ENCODE data around the gene PROZ. TPM values are rescaled to one million over a fixed set of nuclear protein-coding genes. Genes with fewer than 3 reads are reported as not detected.

Gene PROZ
- total and polyA plus RNA-seq, 2 of the 13 experiments (the other 11 are each of a cell fraction or from before 2014, with no cell fraction given): 5.6 to 22.5 TPM

DNA sequence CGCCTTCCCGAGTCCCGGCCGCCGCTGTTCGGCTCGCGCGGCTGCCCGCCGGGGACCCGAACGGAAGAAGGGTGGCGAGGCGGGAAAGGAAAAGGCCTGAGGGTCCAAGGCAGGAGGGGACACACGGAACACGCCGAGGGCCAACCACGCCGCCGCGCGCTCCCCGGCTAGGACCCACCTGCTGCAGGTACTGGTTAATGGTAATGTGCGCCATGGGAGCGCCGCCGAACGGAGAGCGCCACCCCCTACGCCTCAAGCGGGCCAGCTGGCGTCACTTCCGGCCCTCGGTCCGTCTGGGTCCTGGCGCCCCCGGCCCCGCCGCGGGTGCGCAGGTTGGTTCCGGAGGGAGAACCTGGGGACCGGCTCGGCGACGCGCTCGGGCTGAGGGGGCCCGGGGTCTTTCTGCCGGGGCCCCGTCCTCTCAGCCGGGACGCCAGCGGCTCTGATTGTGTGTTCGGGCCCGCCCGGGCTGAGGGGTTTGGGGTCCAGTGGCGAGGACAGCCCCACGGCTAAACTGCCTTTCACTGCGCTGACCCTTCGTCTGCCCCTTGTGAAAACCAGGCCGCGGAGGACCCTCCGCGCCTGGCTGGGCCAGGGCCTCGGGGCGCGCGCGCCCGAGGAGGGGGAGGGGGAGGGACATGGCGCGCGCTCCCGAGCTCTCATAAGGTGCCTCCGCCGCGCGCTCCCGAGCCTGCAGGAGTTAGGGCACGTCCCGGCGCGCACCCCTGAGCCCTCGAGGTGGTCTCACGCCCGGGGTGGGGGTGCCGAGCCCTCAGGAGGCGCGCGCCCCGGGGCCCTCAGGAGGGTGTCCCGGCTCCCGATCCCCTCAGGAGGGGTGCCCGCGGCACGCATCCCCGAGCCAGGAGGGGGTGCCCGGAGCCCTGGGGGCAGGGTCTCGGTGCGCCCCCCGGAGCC is 50.2 kb downstream of the PROZ start, which contains the start of gene PCID2:
TSS of gene PCID2 (minus strand) at position 249 of the 915 bp plus-strand sequence. CDS start at position 214, 35 bp downstream.
- POLR2A ChIA-PET: interaction anchor here (1.0 to 2.9 kb wide), 13 partner anchors 10 to 266 kb away, joined by 3 to 25 read pairs (median 10); partner anchors contain the start of genes F10 and PROZ
- peak; percentile 86 for ATAC-seq
- FAIRE-seq: no peak
- TF ChIP-seq, protein P1, sequence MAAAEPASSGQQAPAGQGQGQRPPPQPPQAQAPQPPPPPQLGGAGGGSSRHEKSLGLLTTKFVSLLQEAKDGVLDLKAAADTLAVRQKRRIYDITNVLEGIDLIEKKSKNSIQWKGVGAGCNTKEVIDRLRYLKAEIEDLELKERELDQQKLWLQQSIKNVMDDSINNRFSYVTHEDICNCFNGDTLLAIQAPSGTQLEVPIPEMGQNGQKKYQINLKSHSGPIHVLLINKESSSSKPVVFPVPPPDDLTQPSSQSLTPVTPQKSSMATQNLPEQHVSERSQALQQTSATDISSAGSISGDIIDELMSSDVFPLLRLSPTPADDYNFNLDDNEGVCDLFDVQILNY (CRISPR knock-in tag; conservative IDR thresholded peaks at IDR 0.05): peak; percentile 75
- TF ChIP-seq MEF2D (CRISPR knock-in tag; IDR thresholded peaks at IDR 0.05) (0 out of 2 replicates have a peak, but pooled peaks have one; percentile 71), RCOR2 (CRISPR knock-in tag; IDR thresholded peaks at IDR 0.05) (0 out of 2 replicates have a peak, but pooled peaks have one; percentile 40), BORCS8-MEF2B (CRISPR knock-in tag; IDR thresholded peaks at IDR 0.05) (peak; percentile 93), ZFP41 (CRISPR knock-in tag; IDR thresholded peaks at IDR 0.05; ENCODE audit: borderline replicate concordance) (no peak), ZFY (CRISPR knock-in tag; IDR thresholded peaks at IDR 0.05) (peak; percentile 99), TAF1 (CRISPR knock-in tag; IDR thresholded peaks at IDR 0.05) (peak; percentile 96), ZNF101 (CRISPR knock-in tag; IDR thresholded peaks at IDR 0.05; ENCODE audit: borderline replicate concordance, low read depth) (no peak), CENPT (CRISPR knock-in tag; IDR thresholded peaks at IDR 0.05; ENCODE audit: low read depth) (no peak), EHMT2 (IDR thresholded peaks at IDR 0.05; ENCODE audit: borderline replicate concordance, low read depth, low read length) (no peak), ZNF232 (CRISPR knock-in tag; IDR thresholded peaks at IDR 0.05; ENCODE audit: borderline replicate concordance) (peak; percentile 59; the same call in 1 of the 2 replicates), ZSCAN22 (CRISPR knock-in tag; IDR thresholded peaks at IDR 0.05) (0 out of 2 replicates have a peak, but pooled peaks have one; percentile 2), NR2F1 (CRISPR knock-in tag; IDR thresholded peaks at IDR 0.05) (peak; percentile 31 to 63; a peak in 2 of 4 replicates), ZFP37 (CRISPR knock-in tag; IDR thresholded peaks at IDR 0.05; ENCODE audit: borderline replicate concordance) (no peak), NFRKB (IDR thresholded peaks at IDR 0.05) (no peak), PLRG1 (conservative IDR thresholded peaks at IDR 0.05) (no peak), KLF15 (CRISPR knock-in tag; IDR thresholded peaks at IDR 0.05; ENCODE audit: borderline replicate concordance) (peak; percentile 74), ZNF747 (CRISPR knock-in tag; IDR thresholded peaks at IDR 0.05; ENCODE audit: borderline replicate concordance) (peak; percentile 74), ZZZ3 (CRISPR knock-in tag; IDR thresholded peaks at IDR 0.05; ENCODE audit: borderline replicate concordance) (no peak; the same call in 1 of the 2 replicates), POLR2AphosphoS5 (IDR thresholded peaks at IDR 0.05; ENCODE audit: low read depth, low read length) (peak; percentile 69)
- TF ChIP-seq, protein P2, sequence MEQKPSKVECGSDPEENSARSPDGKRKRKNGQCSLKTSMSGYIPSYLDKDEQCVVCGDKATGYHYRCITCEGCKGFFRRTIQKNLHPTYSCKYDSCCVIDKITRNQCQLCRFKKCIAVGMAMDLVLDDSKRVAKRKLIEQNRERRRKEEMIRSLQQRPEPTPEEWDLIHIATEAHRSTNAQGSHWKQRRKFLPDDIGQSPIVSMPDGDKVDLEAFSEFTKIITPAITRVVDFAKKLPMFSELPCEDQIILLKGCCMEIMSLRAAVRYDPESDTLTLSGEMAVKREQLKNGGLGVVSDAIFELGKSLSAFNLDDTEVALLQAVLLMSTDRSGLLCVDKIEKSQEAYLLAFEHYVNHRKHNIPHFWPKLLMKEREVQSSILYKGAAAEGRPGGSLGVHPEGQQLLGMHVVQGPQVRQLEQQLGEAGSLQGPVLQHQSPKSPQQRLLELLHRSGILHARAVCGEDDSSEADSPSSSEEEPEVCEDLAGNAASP (CRISPR knock-in tag; IDR thresholded peaks at IDR 0.05; ENCODE audit: borderline replicate concordance): peak; percentile 41; the same call in 1 of the 2 replicates
- TF ChIP-seq, protein P3, sequence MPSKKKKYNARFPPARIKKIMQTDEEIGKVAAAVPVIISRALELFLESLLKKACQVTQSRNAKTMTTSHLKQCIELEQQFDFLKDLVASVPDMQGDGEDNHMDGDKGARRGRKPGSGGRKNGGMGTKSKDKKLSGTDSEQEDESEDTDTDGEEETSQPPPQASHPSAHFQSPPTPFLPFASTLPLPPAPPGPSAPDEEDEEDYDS (CRISPR knock-in tag; IDR thresholded peaks at IDR 0.05): 0 out of 2 replicates have a peak, but pooled peaks have one; percentile 22

More for the DNA sequence above, 50.2 kb downstream of the PROZ start, which contains the start of gene PCID2:
- H3K27ac ChIP-seq (ENCODE audit: extremely low read length, insufficient read depth, low read length): peak within 1 kb of the TSS; percentile 92
- CTCF ChIA-PET (ENCODE audit: low intra/inter-chr PET ratio, low total read pairs): no interaction called here
- H3K4me3 ChIP-seq (replicated peaks in 1 of 3; ENCODE audit: insufficient read depth in 1 of 3, low read depth in 2 of 3, low read length in 3 of 3): peak within 1 kb of the TSS; percentile 83 to 96 (median 85)
- peaks cover 71% of the 10 kb centered on the region for H3K4me1 ChIP-seq (ENCODE audit: insufficient read depth, low read length)
- no peaks in the 10 kb centered on the region for H3K9me3 ChIP-seq (ENCODE audit: low read length)
- under 1% methylated on average over 23 of the region's 103 CpGs for WGBS (ENCODE audit: low lambda C conversion rate)
- no peaks in the 10 kb centered on the region for H3K27me3 ChIP-seq (ENCODE audit: control insufficient read depth in 1 of 2, insufficient read depth in 2 of 2, low read length in 2 of 2)
- no TSS peak for BruUV-seq (replicated peaks)
- peaks cover 0 to 32% of the 10 kb centered on the region in 2 experiments; a peak in 3 of 5 replicates for H3K36me3 ChIP-seq (replicated peaks in 1 of 2; ENCODE audit: control insufficient read depth in 1 of 2, insufficient read depth in 2 of 2, low read length in 2 of 2)
- in situ Hi-C loops (cut with HindIII; ENCODE audit: extremely low pct_ligation_motif_present, low pct_unique_long_range_greater_than_20kb): no loop called here
- intact Hi-C loops (cut with micrococcal nuclease; ENCODE audit: unreplicated experiment): loop anchor here (2.0 to 5.0 kb wide), 2 partner anchors 51 to 86 kb away; partner anchors contain the start of genes F10 and PROZ
- H3K79me2 ChIP-seq (ENCODE audit: insufficient read depth, low read length): peaks cover 87% of the 10 kb centered on the region
- peak within 1 kb of the TSS; percentile 96 for H3K9ac ChIP-seq (ENCODE audit: insufficient read depth, low read depth, low read length)
- peak; percentile 82 for DNase-seq (ENCODE audit: low spot score)
- H3K4me2 ChIP-seq (ENCODE audit: low read depth, low read length): peak within 1 kb of the TSS; percentile 82
- H4K20me1 ChIP-seq (ENCODE audit: insufficient read depth, low read length): peaks cover 32% of the 10 kb centered on the region
- no peak within 1 kb of the TSS for H2AFZ ChIP-seq (ENCODE audit: low read length)

All from HepG2 (cell line).